NT2/D1 (cell line): ENCODE results near the gene ALOX5AP.

Source experiments
- DNase-seq: peaks from one replicate; pipeline ENCODE4 v3.0.0-alpha.2; 2011; ENCODE audit warnings: low read depth, low spot score
- H3K27me3 ChIP-seq: 2 replicates; pipeline ENCODE4 v1.6.0; 2011; ENCODE audit warnings: mild to moderate bottlenecking; ENCODE audit not compliant: insufficient read length, insufficient read depth
- H3K36me3 ChIP-seq: 2 replicates; pipeline ENCODE4 v1.6.1; 2011; ENCODE audit warnings: mild to moderate bottlenecking, low read length, mixed read lengths; ENCODE audit not compliant: insufficient read depth, insufficient read length
- H3K4me1 ChIP-seq: 2 replicates; pipeline ENCODE4 v1.5.1; 2011; ENCODE audit not compliant: insufficient read depth, insufficient read length
- H3K4me3 ChIP-seq: 2 replicates; pipeline ENCODE4 v1.5.1; 2011; ENCODE audit warnings: low read depth; ENCODE audit not compliant: insufficient read length
- H3K9ac ChIP-seq: 2 replicates; pipeline ENCODE4 v1.6.0; 2011; ENCODE audit warnings: low read depth; ENCODE audit not compliant: insufficient read length
- H3K9me3 ChIP-seq: 2 replicates; pipeline ENCODE4 v1.5.1; 2011; ENCODE audit warnings: mild to moderate bottlenecking, low read length; ENCODE audit not compliant: insufficient read depth
- SUZ12 ChIP-seq: IDR thresholded peaks from 2 replicates; pipeline ENCODE4 v1.6.1; 2011; ENCODE audit not compliant: insufficient read length, insufficient read depth; ENCODE audit errors: extremely low read depth
- YY1 ChIP-seq: IDR thresholded peaks from 2 replicates; pipeline ENCODE4 v1.6.1; 2011; ENCODE audit not compliant: insufficient read length, insufficient read depth
- ZNF274 ChIP-seq: IDR thresholded peaks from 2 replicates; pipeline ENCODE4 v1.6.1; 2011; ENCODE audit warnings: mild to moderate bottlenecking, low read depth, low read length

Gene ALOX5AP

GRCh38 chr13:30786648-30787047 is 51.3 kb downstream of the ALOX5AP start:
- no peaks in the 10 kb centered on the region for H3K27me3 ChIP-seq
- TF ChIP-seq YY1 (no peak), ZNF274 (no peak), SUZ12 (no peak)
- no peak for DNase-seq
- H3K4me1 ChIP-seq, result peaks cover 4% of the 10 kb centered on the region
- no peaks in the 10 kb centered on the region for H3K9me3 ChIP-seq
- no peak overlapping the region for H3K4me3 ChIP-seq
- no peak overlapping the region for H3K9ac ChIP-seq
- no peaks in the 10 kb centered on the region for H3K36me3 ChIP-seq

DNA sequence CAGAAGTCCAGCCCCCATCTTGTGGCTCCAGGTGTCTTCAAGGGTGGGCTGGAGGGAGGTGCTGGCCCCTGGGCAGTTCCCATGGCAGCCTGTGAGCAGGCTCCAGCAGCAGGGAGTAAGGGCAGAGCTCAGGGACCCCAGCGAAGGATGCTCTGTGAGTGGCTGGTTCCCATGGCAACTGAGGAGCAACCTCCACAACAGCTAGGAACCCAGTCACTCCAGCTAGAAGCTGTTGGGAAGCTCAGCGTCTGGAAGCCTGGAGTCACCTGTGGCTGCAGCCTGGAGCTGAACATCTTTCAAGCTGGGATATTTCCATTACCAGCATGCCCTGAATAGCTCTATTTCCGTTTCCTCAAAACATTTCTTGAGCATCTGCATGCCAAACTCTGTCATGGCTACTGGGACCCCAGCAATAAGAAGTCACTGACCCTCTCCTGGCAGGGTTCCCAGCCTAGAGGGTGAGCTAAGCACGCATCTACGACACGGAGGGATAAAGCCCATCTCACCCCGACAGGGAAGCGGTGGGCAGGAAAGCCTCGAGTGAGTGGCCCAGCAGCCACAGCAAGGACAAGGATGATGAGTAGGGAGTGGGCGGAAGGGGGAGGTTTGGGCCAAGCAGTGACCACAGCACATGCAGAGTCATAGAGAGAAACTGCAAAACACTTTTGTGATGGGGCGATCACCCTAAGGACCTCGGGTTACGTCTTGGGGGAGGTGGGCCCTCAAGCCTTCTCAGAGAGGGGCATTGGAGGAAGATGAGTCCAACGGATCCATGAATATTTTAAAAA is 52.6 kb downstream of the ALOX5AP start:
- H3K27me3 ChIP-seq, result no peaks in the 10 kb centered on the region
- H3K4me3 ChIP-seq, result no peak overlapping the region
- H3K4me1 ChIP-seq, result peaks cover 5% of the 10 kb centered on the region
- H3K9ac ChIP-seq, result no peak overlapping the region
- no peak for TF ChIP-seq ZNF274
- no peak for TF ChIP-seq YY1
- TF ChIP-seq SUZ12, result no peak
- H3K36me3 ChIP-seq, result no peaks in the 10 kb centered on the region
- DNase-seq, result no peak
- H3K9me3 ChIP-seq, result no peaks in the 10 kb centered on the region

- no peak for DNase-seq
- Histone ChIP-seq H3K9me3 (no peaks in the 10 kb centered on the region), H3K9ac (no peak overlapping the region), H3K27me3 (no peaks in the 10 kb centered on the region), H3K4me1 (peaks cover 5% of the 10 kb centered on the region), H3K4me3 (no peak overlapping the region), H3K36me3 (no peaks in the 10 kb centered on the region)
- TF ChIP-seq ZNF274 (no peak), YY1 (no peak), SUZ12 (no peak)
Observed at GRCh38 chr13:30789166-30789862, 54.0 kb downstream of the ALOX5AP start.

GRCh38 chr13:30790592-30790991 is 55.2 kb downstream of the ALOX5AP start:
- peaks cover 5% of the 10 kb centered on the region for H3K4me1 ChIP-seq
- no peak overlapping the region for H3K4me3 ChIP-seq
- no peaks in the 10 kb centered on the region for H3K9me3 ChIP-seq
- no peak overlapping the region for H3K9ac ChIP-seq
- no peak for DNase-seq
- no peaks in the 10 kb centered on the region for H3K27me3 ChIP-seq
- H3K36me3 ChIP-seq, result no peaks in the 10 kb centered on the region
- TF ChIP-seq SUZ12, result no peak
- no peak for TF ChIP-seq YY1
- no peak for TF ChIP-seq ZNF274

GRCh38 chr13:30791354-30792001 is 56.1 kb downstream of the ALOX5AP start:
- no peaks in the 10 kb centered on the region for H3K27me3 ChIP-seq
- H3K9ac ChIP-seq, result no peak overlapping the region
- H3K36me3 ChIP-seq, result no peaks in the 10 kb centered on the region
- H3K4me1 ChIP-seq, result peaks cover 5% of the 10 kb centered on the region
- no peaks in the 10 kb centered on the region for H3K9me3 ChIP-seq
- no peak for TF ChIP-seq YY1
- no peak for TF ChIP-seq SUZ12
- no peak for TF ChIP-seq ZNF274
- no peak overlapping the region for H3K4me3 ChIP-seq
- no peak for DNase-seq

DNA sequence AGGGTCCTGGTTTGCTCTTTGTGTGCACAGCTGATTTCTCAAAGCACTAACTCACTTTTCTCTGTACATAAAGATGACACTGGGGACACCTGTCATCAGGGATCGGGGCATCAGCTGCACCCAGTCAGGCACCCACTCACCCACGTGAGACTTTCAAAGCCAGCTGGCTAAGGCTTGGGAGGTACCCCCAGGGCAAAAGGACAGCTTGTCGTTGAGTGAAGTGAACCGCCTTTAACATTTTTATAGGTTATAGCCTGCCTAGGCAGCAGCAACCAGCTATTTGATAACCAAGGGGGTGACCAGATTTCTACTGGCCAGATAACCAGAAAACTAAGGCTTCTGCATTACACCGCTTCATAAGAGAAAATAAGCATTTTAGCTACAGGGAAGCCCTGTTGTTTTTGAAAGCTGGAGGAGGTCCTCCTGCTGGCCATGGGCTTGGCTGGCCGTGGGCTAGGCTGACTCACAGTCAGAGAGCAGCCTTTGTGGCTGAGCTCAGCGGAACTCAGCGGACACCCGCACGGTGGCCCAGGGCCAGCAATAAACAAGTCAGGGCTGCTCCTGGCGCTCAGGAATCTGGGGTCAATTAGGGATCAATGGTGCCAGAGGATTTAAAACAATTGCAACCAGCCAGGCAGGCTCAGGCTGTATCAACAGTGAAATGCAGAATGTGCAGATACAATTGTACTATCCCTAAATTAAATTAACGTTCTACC is 57.1 kb downstream of the ALOX5AP start:
- Histone ChIP-seq H3K4me1 (peaks cover 5% of the 10 kb centered on the region), H3K9me3 (no peaks in the 10 kb centered on the region), H3K27me3 (no peaks in the 10 kb centered on the region), H3K4me3 (no peak overlapping the region), H3K9ac (no peak overlapping the region), H3K36me3 (no peaks in the 10 kb centered on the region)
- TF ChIP-seq ZNF274 (no peak), YY1 (no peak), SUZ12 (no peak)
- DNase-seq, result peak; percentile 39

- H3K27me3 ChIP-seq, result no peaks in the 10 kb centered on the region
- H3K9ac ChIP-seq, result no peak overlapping the region
- H3K36me3 ChIP-seq, result no peaks in the 10 kb centered on the region
- no peak overlapping the region for H3K4me3 ChIP-seq
- no peaks in the 10 kb centered on the region for H3K9me3 ChIP-seq
- no peak for TF ChIP-seq SUZ12
- TF ChIP-seq ZNF274, result no peak
- no peak for TF ChIP-seq YY1
- H3K4me1 ChIP-seq, result peaks cover 3% of the 10 kb centered on the region
- no peak for DNase-seq
Observed at GRCh38 chr13:30796132-30796572, 60.8 kb downstream of the ALOX5AP start.
